Tibial artery (tissue), 4 donors: ENCODE data around the gene COL27A1.

Source experiments
- DNase-seq, 2 donors: peaks; one replicate each; pipeline ENCODE4 v3.0.0-alpha.2; 2019
- H3K27ac ChIP-seq, 2 donors: fragments of 200-600 bp; sonication (generic) in 1 of 2; 1 replicate in 1 of 2; 2 replicates in 1 of 2; pipeline ENCODE4 v1.5.1; 2018 to 2019; ENCODE audit warnings: mild to moderate bottlenecking in 1 of 2
- H3K27me3 ChIP-seq, 2 donors: fragments of 200-600 bp; sonication (generic) in 1 of 2; one replicate each; pipeline versions ENCODE4 v1.5.1 to v1.6.0; 2016 to 2019
- H3K36me3 ChIP-seq, 3 donors: fragments of 200-600 bp; sonication (generic) in 2 of 3; one replicate each; pipeline ENCODE4 v1.5.1; 2016 to 2019; ENCODE audit warnings: mild to moderate bottlenecking in 2 of 3
- H3K4me1 ChIP-seq, 4 donors: fragments of 200-600 bp; sonication (generic) in 2 of 4; 1 replicate in 3 of 4; 2 replicates in 1 of 4; pipeline ENCODE4 v1.5.1; 2016 to 2019
- H3K4me3 ChIP-seq, 2 donors: fragments of 200-600 bp; sonication (generic) in 1 of 2; 1 replicate in 1 of 2; 2 replicates in 1 of 2; pipeline ENCODE4 v1.5.1; 2018 to 2019; ENCODE audit warnings: mild to moderate bottlenecking in 2 of 2
- H3K9me3 ChIP-seq, 3 donors: fragments of 200-600 bp; sonication (generic) in 1 of 3; one replicate each; pipeline ENCODE4 v1.5.1; 2016 to 2019
- CTCF ChIP-seq, 2 experiments: fragments of 200-600 bp in 1 of 2; fragments of 450-650 bp in 1 of 2; IDR thresholded peaks; one replicate each; pipeline ENCODE4 v1.5.1; 2017 to 2019; ENCODE audit warnings: antibody characterized with exemption in 2 of 2, mild to moderate bottlenecking in 1 of 2, moderate library complexity in 1 of 2
- intact Hi-C: fragments of 100-400 bp; cut with DNase I; formaldehyde crosslinking; loops from one replicate; pipeline ENCODE4 v1.15.0; 2023; ENCODE audit warnings: low total_unique reads

COL27A1 gene

GRCh38 chr9:114143234-114143633 is 12.1 kb upstream of the COL27A1 start:
- no peak for TF ChIP-seq CTCF (IDR thresholded peaks at IDR 0.05)
- DNase-seq, result no peak

GRCh38 chr9:114146735-114147134 is 8.6 kb upstream of the COL27A1 start:
- Histone ChIP-seq H3K4me1 (peaks cover 0 to 6% (median 4%) of the 10 kb centered on the region in 4 donors), H3K27ac (no peak overlapping the region), H3K27me3 (peaks cover 0 to 17% of the 10 kb centered on the region in 2 donors), H3K9me3 (no peaks in the 10 kb centered on the region), H3K4me3 (no peak overlapping the region), H3K36me3 (no peaks in the 10 kb centered on the region)
- TF ChIP-seq CTCF (IDR thresholded peaks at IDR 0.05), result no peak
- intact Hi-C loops, result no loop called here
- no peak for DNase-seq

More at GRCh38 chr9:114143234-114143633, 12.1 kb upstream of the COL27A1 start:
- peaks cover 0 to 2% of the 10 kb centered on the region in 2 donors for H3K27me3 ChIP-seq
- peaks cover 0 to 29% (median 11%) of the 10 kb centered on the region in 4 donors for H3K4me1 ChIP-seq
- H3K4me3 ChIP-seq, result no peak overlapping the region
- H3K9me3 ChIP-seq, result no peaks in the 10 kb centered on the region
- H3K36me3 ChIP-seq, result no peaks in the 10 kb centered on the region
- H3K27ac ChIP-seq, result no peak overlapping the region
- intact Hi-C loops, result no loop called here

GRCh38 chr9:114149181-114149580 is 6.2 kb upstream of the COL27A1 start:
- Histone ChIP-seq H3K4me3 (no peak overlapping the region), H3K27me3 (peaks cover 0 to 41% of the 10 kb centered on the region in 2 donors), H3K9me3 (no peaks in the 10 kb centered on the region), H3K36me3 (no peaks in the 10 kb centered on the region), H3K27ac (no peak overlapping the region), H3K4me1 (peaks cover 0 to 8% (median 8%) of the 10 kb centered on the region in 4 donors)
- no peak for TF ChIP-seq CTCF (IDR thresholded peaks at IDR 0.05)
- intact Hi-C loops, result no loop called here
- no peak for DNase-seq

- no peak for DNase-seq
- H3K27ac ChIP-seq, result no peak overlapping the region
- TF ChIP-seq CTCF (IDR thresholded peaks at IDR 0.05), result no peak
- peaks cover 0 to 15% (median 14%) of the 10 kb centered on the region in 4 donors for H3K4me1 ChIP-seq
- H3K27me3 ChIP-seq, result peaks cover 0 to 47% of the 10 kb centered on the region in 2 donors
- no peaks in the 10 kb centered on the region for H3K36me3 ChIP-seq
- intact Hi-C loops, result loop anchor here (5.0 kb wide), 1 partner anchor 43 kb away; no protein-coding TSS in a partner anchor
- H3K9me3 ChIP-seq, result no peaks in the 10 kb centered on the region
- H3K4me3 ChIP-seq, result no peak overlapping the region
Observed at GRCh38 chr9:114149765-114150340, 5.5 kb upstream of the COL27A1 start.

GRCh38 chr9:114150608-114151007 is 4.7 kb upstream of the COL27A1 start:
- Histone ChIP-seq H3K9me3 (no peaks in the 10 kb centered on the region), H3K4me3 (no peak overlapping the region), H3K27ac (no peak overlapping the region), H3K36me3 (no peaks in the 10 kb centered on the region), H3K27me3 (peaks cover 0 to 45% of the 10 kb centered on the region in 2 donors), H3K4me1 (peaks cover 0 to 19% (median 18%) of the 10 kb centered on the region in 4 donors)
- no peak for TF ChIP-seq CTCF (IDR thresholded peaks at IDR 0.05)
- intact Hi-C loops, result loop anchor here (5.0 kb wide), 1 partner anchor 43 kb away; no protein-coding TSS in a partner anchor
- no peak for DNase-seq
